Stimulated activated CD8-positive, alpha-beta memory T cell treated with anti-CD3 and anti-CD28 coated beads, Interleukin-12 subunit alpha, Interleukin-12 subunit beta, amount 100 ng/mL, for 4 hours (primary cell): Measurements from ENCODE around the gene PHACTR1.
"Not testable (repeated sequence)": the region's sequence is repeated elsewhere in the genome, so short reads cannot be mapped to it uniquely, and the experiment has no call there.

Experiments used
- DNase-seq: peaks from one replicate; pipeline ENCODE4 v3.0.0-alpha.2; 2020; ENCODE audit warnings: low read depth

PHACTR1 gene

DNA sequence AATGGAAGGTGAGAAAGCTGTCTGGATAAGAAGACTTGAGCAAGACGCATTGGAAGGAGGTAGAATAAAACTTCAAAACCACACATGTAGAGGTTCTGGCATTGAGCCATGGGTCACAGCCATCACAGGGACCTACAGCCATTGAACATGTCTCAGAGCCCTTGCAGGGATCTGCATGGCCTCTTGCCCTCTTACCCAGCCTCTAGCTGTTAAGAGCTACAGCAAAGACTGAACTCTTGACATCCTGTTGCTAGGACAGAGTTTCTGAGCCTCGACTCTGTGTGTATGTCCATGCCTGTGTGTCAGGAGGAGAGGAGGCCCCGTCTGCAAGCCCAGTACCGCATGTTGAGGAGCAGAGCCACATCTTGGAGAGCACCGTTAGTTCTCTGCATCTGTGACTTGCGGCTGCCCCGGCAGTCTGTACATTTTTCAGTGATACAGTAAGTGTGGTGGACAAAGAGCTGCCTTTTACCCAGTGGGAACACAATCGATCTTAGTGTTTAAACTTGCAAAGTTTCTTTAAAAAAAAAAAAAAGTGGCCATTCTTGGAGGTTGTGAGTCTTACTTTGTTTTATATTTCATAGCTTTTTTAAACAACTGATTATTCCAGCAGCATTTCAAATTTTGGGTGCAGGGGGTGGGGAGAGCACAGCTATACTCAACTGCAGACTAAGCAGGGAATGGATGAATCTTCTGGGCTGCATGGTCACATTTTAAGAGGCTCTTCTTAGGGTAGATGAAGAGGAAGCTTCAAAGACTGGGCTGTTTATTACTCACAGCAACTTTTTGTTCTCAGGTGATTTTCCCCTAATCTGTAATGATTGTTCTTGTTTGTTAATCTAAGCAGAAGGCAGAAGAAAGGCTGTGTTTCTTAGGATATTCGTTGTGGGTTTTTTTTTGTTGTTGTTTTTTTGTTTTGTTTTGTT is 523.2 kb downstream of the PHACTR1 start:
- DNase-seq: no peak

- DNase-seq: no peak
Observed at GRCh38 chr6:13241364-13241763, 524.8 kb downstream of the PHACTR1 start.

- no peak for DNase-seq
Observed at GRCh38 chr6:13242178-13242577, 525.6 kb downstream of the PHACTR1 start.

DNA sequence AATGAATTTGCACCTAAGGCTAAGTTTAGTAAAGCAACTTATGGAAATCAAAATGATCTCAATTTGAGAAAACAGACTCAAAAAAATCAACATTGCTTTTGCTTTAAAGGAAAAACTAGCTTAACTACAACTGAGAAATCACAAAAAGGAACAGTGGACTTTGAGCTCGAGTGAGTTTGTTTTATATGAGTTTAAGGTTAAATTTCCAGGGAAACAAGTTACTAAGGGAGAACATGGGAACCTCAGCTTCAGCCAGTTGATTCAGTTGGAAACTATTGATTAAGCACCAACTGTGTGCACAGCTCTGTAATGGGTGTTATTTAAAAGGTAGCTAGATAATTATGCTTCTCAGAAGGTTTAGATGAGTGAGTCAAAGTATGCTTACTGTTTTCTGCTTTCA is 526.0 kb downstream of the PHACTR1 start:
- no peak for DNase-seq

DNA sequence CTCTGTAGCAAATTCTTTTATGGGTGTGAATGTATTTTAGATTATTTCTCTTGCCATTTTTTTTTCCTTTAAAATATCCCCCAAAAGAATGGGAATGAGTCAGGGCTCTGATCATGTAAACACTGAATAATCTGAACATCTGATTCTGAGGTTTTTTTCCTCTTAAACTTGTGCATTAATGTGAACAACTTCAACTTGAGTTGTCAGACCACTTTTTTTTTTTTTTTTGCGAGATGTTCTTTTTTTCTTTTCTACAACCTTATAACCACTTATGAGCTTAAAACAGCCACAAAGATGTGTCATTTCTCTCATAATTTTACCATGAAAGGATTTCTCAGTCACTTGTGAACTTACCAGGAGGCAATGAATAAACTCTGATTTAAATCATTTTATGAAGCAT is 526.5 kb downstream of the PHACTR1 start:
- no peak for DNase-seq

GRCh38 chr6:13243745-13244144 is 527.2 kb downstream of the PHACTR1 start:
- DNase-seq: not testable (repeated sequence)

GRCh38 chr6:13247627-13248026 is 531.1 kb downstream of the PHACTR1 start:
- DNase-seq: no peak

DNA sequence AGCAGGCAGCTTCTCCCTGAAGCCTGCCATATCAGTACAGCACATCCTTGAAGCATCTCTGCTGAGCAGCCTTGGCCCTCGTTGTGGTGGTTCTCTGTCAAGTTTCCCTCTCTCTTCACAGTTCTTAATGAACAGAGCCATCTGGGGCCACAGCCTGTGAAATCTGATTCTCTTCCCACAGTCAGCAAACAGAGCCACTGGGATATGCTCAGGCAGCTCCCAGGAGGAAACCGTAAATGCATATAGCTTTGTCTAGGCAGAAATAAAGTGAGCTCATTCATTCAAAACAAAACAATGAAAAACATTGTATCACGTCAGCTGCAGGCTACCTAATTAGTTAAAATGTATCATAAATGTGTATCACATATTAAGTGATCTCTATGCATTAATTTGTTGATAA is 531.5 kb downstream of the PHACTR1 start:
- DNase-seq: no peak

- no peak for DNase-seq
Observed at GRCh38 chr6:13248584-13248985, 532.0 kb downstream of the PHACTR1 start.

- no peak for DNase-seq
Observed at GRCh38 chr6:13248994-13249393, 532.4 kb downstream of the PHACTR1 start.

- no peak for DNase-seq
Observed at GRCh38 chr6:13249817-13250216, 533.2 kb downstream of the PHACTR1 start.

- DNase-seq: no peak
Observed at GRCh38 chr6:13250703-13251102, 534.1 kb downstream of the PHACTR1 start.

DNA sequence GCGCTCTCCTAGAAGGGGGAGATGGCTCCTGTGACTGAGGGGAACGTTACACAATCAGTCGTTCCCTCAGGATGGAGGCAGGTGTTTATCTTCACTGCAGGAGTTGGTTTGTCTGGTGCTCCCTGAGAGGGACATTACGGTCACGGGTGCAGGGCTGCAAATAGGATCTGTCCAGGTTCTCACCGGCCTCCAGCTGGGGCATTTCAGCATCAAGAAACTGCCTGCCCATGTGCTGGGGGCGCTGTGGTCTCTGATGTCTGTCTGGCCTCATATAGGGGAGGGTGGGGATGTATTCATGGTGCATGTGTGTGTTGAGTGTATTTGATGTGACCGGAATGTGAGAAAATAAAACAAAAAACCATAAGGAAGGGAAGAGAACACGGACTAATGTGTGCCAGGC is 534.7 kb downstream of the PHACTR1 start:
- DNase-seq: no peak

GRCh38 chr6:13252790-13253189 is 536.2 kb downstream of the PHACTR1 start:
- DNase-seq: no peak

- no peak for DNase-seq
Observed at GRCh38 chr6:13253272-13253671, 536.7 kb downstream of the PHACTR1 start.

DNA sequence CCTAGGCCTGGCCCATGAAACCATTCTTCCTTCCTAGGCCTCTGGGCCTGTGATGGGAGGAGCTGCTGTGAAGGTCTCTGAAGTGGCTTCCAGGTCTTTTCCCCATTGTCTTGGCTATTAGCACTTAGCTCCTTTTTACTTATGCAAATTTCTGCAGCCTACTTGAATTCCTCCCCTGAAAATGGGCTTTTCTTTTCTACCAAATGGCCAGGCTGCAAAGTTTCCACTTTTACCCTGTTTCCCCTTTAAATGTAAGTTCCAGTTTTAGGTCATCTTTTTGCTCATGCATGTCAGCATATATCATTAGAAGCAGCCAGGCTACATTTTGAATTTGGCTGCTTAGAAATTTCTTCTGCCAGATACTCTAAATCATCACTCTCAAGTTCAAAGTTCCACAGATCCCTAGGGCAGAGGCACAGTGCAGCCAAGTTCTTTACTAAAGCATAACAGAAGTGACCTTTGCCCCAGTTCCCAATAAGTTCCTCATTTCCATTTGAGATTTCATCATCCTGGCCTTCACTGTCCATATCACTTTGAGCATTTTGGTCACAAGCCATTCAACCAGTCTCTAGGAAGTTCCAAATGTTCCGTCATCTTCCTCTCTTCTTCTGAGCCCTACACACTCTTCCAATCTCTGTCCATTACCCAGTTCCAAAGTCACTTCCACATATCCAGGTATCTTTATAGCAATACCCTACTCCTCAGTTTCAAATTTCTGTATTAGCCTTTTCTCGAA is 539.9 kb downstream of the PHACTR1 start:
- DNase-seq: no peak

DNA sequence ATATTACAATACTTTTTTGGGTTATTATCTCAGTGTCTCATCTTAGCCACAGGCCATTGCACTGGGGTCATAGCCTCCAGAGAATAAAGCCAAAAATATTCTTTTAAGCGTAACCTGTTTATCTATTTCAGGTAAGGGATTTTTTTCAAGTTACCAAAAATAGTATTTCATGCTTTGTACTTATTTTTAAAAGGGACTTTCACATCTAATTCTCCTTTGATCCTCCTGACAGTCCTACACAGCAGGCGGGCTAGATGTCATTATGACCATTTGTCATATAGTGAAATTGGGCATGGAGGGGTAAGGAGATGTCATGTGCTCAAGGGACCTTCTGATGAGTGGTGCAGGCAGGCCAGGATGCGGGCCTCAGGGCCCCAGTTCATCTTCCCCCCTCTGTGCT is 542.8 kb downstream of the PHACTR1 start:
- DNase-seq: no peak

GRCh38 chr6:13260101-13260598 is 543.6 kb downstream of the PHACTR1 start:
- DNase-seq: no peak

DNA sequence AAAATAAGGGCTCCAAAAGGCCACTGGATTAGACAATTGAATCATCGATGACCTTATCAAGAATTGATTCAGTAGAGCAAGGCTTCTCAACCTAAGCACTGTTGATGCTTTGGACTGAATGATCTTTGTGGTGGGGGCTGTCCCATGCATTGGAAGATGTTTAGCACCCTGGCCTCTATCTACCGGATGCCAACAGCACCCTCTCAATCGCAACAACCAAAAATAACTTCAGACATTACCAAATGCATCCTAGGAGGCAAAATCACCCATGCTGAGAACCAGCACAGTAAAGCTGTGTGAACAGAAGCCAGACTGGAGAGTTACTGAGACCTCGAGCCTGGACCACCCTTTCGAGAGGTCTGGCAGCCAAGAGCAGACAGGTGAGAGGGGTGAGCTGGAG is 544.3 kb downstream of the PHACTR1 start:
- no peak for DNase-seq

- no peak for DNase-seq
Observed at GRCh38 chr6:13261464-13261994, 545.0 kb downstream of the PHACTR1 start.

DNA sequence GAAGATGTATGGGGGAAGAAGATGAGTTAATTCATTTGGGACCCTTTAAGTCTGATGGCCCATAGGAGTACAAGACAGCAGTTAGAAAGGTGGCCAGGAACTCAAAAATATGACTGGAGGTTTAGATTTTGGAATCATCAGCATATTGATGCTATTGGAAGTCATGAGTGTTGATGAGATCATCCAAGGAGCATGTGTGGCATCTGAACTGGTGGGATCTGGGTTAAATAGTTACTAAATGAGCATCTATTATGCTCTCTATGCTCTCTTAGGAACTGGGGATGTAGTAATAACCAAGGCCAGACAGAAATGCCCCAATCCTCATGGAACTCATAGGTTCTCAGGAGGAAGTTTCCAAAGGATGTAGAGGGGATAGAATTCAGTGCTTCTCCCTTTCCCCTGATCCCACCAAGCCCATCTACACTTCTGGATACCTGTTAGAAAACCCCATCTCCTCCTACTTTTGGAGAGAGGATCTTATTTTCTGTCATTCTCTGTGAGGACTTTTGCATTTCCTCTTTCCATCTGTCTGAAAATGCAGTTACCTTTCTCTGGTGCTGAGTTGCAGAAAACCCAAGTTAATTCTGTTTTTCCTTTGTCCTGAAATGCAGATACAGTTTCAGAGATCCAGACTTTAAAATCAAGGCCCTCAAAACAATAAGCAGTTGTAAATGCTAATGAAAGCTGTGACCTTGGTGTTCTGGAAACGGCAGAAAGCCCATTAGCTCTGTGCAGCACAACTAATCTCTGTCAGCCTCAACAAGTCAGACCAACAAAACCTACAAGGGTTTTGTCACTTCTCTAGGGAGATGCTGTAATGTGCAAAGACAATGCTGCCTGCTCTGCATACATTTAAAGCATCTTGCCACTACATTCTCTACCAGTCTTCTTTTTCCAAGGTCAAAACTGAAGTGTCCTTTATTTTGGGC is 546.0 kb downstream of the PHACTR1 start:
- DNase-seq: no peak

DNA sequence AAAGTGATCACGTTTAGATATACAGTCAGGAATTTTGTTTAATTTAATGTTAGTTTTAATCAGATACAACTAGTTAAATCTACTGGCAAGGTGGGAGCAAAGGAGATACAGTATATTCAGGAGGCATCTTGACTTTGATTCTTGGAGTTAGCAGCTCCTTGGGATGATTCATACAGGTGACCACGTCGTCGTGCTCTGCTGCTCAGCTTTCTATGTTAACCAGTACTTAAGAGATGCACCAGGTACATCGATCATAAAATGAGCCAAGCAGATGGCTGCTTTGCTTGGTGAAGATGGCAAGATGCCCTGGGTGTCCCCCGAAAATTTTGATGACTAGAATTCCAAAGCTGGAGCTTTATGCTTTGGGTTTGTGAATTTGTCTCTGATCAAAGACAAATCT is 547.1 kb downstream of the PHACTR1 start:
- no peak for DNase-seq
